Neural progenitor cell (in vitro differentiated cells): ENCODE data around the gene LBHD1. TPM values are rescaled to one million over a fixed set of nuclear protein-coding genes. Genes with fewer than 3 reads are reported as not detected.

Experiments used
- DNase-seq: peaks from one replicate; pipeline ENCODE4 v3.0.0-alpha.2; 2016; ENCODE audit warnings: low spot score
- H2AFZ ChIP-seq: fragments of 200-600 bp; sonication (generic); replicated peaks from 2 replicates; pipeline ENCODE4 v1.6.1; 2016; ENCODE audit warnings: antibody characterized with exemption
- H3F3A ChIP-seq: fragments of 200-600 bp; sonication (generic); 2 replicates; pipeline ENCODE4 v1.6.1; 2016; ENCODE audit warnings: antibody characterized with exemption, low read depth
- H3K27ac ChIP-seq: fragments of 200-600 bp; sonication (generic); 2 replicates; pipeline ENCODE4 v1.5.1; 2016; ENCODE audit warnings: mild to moderate bottlenecking
- H3K27me3 ChIP-seq: fragments of 200-600 bp; sonication (generic); 2 replicates; pipeline ENCODE4 v1.6.1; 2016; ENCODE audit warnings: mild to moderate bottlenecking, moderate library complexity
- H3K36me3 ChIP-seq: fragments of 200-600 bp; sonication (generic); 2 replicates; pipeline ENCODE4 v1.5.1; 2016
- H3K4me1 ChIP-seq: fragments of 200-600 bp; sonication (generic); 2 replicates; pipeline ENCODE4 v1.6.1; 2016; ENCODE audit warnings: mixed run types
- H3K4me2 ChIP-seq: fragments of 200-600 bp; sonication (generic); 2 replicates; pipeline ENCODE4 v1.6.1; 2016
- H3K4me3 ChIP-seq: fragments of 200-600 bp; sonication (generic); 2 replicates; pipeline ENCODE4 v1.5.1; 2016
- H3K79me2 ChIP-seq: fragments of 200-600 bp; sonication (generic); 2 replicates; pipeline ENCODE4 v1.6.1; 2016; ENCODE audit warnings: low read depth
- H3K9ac ChIP-seq: fragments of 200-600 bp; sonication (generic); 2 replicates; pipeline ENCODE4 v1.6.1; 2016
- H3K9me3 ChIP-seq: fragments of 200-600 bp; sonication (generic); 2 replicates; pipeline ENCODE4 v1.5.1; 2016; ENCODE audit warnings: low read depth
- H4K20me1 ChIP-seq: fragments of 200-600 bp; sonication (generic); 2 replicates; pipeline ENCODE4 v1.6.1; 2016; ENCODE audit warnings: low read depth
- H3K27ac Mint-ChIP-seq: 3 replicates; pipeline ENCODE4 v1.8.0; 2021; ENCODE audit warnings: mixed read lengths
- H3K27me3 Mint-ChIP-seq: 2 replicates; pipeline ENCODE4 v1.8.0; 2022; ENCODE audit warnings: low read depth, mild to moderate bottlenecking, inconsistent platforms, moderate library complexity, mixed read lengths; ENCODE audit not compliant: insufficient read depth
- H3K36me3 Mint-ChIP-seq: 3 replicates; pipeline ENCODE4 v1.8.0; 2021; ENCODE audit warnings: mixed read lengths
- H3K4me1 Mint-ChIP-seq: 3 replicates; pipeline ENCODE4 v1.8.0; 2021; ENCODE audit warnings: mixed read lengths
- H3K4me3 Mint-ChIP-seq: 3 replicates; pipeline ENCODE4 v1.8.0; 2021; ENCODE audit warnings: mild to moderate bottlenecking, moderate library complexity, mixed read lengths
- H3K9me3 Mint-ChIP-seq: 3 replicates; pipeline ENCODE4 v1.8.0; 2020; ENCODE audit warnings: mixed read lengths
- EZH2 ChIP-seq: fragments of 200-600 bp; sonication (generic); IDR thresholded peaks from 2 replicates; pipeline ENCODE4 v1.6.1; 2017; ENCODE audit warnings: antibody characterized with exemption, mild to moderate bottlenecking, moderate library complexity
- EZH2phosphoT487 ChIP-seq: fragments of 200-600 bp; sonication (generic); IDR thresholded peaks from 2 replicates; pipeline ENCODE4 v1.6.1; 2017; ENCODE audit warnings: antibody characterized with exemption
- total RNA-seq: library from RNA; depleted of rRNA; stranded (reverse); fragments of >200 nt; gene quantifications from 2 replicates; pipeline ENCODE4 v1.2.3, GENCODE V29; 2015; ENCODE audit warnings: low replicate concordance
- TF ChIP-seq, protein P1 (sequence below): fragments of 200-600 bp; sonication (generic); IDR thresholded peaks from 2 replicates; pipeline ENCODE4 v1.5.1; 2017; ENCODE audit warnings: antibody characterized with exemption, mild to moderate bottlenecking

The LBHD1 gene
- total RNA-seq, 1 donor from 2014 or later: 4.0 TPM

GRCh38 chr11:62673196-62673525 is 1.1 kb upstream of the LBHD1 start:
- Mint-ChIP-seq H3K9me3 (no peaks in the 10 kb centered on the region), H3K4me1 (peaks cover 34% of the 10 kb centered on the region), H3K4me3 (peak overlapping the region; percentile 100), H3K36me3 (peaks cover 18% of the 10 kb centered on the region), H3K27me3 (no peaks in the 10 kb centered on the region), H3K27ac (no peak overlapping the region)
- Histone ChIP-seq H3K4me1 (peaks cover 7% of the 10 kb centered on the region), H3K9ac (no peak overlapping the region), H4K20me1 (peaks cover 3% of the 10 kb centered on the region), H2AFZ (no peak overlapping the region), H3K9me3 (no peaks in the 10 kb centered on the region), H3K4me3 (no peak overlapping the region), H3K79me2 (peaks cover 38% of the 10 kb centered on the region), H3K27me3 (no peaks in the 10 kb centered on the region), H3K4me2 (no peak overlapping the region), H3K36me3 (no peaks in the 10 kb centered on the region), H3K27ac (no peak overlapping the region), H3F3A (peaks cover 73% of the 10 kb centered on the region)
- no peak for DNase-seq
- no peak for TF ChIP-seq EZH2
- TF ChIP-seq, protein P1, sequence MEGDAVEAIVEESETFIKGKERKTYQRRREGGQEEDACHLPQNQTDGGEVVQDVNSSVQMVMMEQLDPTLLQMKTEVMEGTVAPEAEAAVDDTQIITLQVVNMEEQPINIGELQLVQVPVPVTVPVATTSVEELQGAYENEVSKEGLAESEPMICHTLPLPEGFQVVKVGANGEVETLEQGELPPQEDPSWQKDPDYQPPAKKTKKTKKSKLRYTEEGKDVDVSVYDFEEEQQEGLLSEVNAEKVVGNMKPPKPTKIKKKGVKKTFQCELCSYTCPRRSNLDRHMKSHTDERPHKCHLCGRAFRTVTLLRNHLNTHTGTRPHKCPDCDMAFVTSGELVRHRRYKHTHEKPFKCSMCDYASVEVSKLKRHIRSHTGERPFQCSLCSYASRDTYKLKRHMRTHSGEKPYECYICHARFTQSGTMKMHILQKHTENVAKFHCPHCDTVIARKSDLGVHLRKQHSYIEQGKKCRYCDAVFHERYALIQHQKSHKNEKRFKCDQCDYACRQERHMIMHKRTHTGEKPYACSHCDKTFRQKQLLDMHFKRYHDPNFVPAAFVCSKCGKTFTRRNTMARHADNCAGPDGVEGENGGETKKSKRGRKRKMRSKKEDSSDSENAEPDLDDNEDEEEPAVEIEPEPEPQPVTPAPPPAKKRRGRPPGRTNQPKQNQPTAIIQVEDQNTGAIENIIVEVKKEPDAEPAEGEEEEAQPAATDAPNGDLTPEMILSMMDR: no peak
- TF ChIP-seq EZH2phosphoT487: no peak

- TF ChIP-seq, protein P1: no peak
- TF ChIP-seq EZH2 (no peak), EZH2phosphoT487 (no peak)
- Histone ChIP-seq H3K36me3 (no peaks in the 10 kb centered on the region), H3F3A (peaks cover 77% of the 10 kb centered on the region), H3K4me3 (peak overlapping the region; percentile 85), H3K4me1 (peaks cover 11% of the 10 kb centered on the region), H3K27me3 (no peaks in the 10 kb centered on the region), H3K4me2 (peak overlapping the region; percentile 97), H3K79me2 (peaks cover 47% of the 10 kb centered on the region), H3K27ac (peak overlapping the region; percentile 23), H3K9ac (peak overlapping the region; percentile 70), H3K9me3 (no peaks in the 10 kb centered on the region), H4K20me1 (peaks cover 12% of the 10 kb centered on the region), H2AFZ (peak overlapping the region; percentile 84)
- Mint-ChIP-seq H3K4me1 (peaks cover 34% of the 10 kb centered on the region), H3K36me3 (peaks cover 12% of the 10 kb centered on the region), H3K9me3 (no peaks in the 10 kb centered on the region), H3K4me3 (peak overlapping the region; percentile 100), H3K27me3 (peaks cover 2% of the 10 kb centered on the region), H3K27ac (peak overlapping the region; percentile 99)
- DNase-seq: no peak
Measured at GRCh38 chr11:62671236-62671607, 845 bp downstream of the LBHD1 start.

DNA sequence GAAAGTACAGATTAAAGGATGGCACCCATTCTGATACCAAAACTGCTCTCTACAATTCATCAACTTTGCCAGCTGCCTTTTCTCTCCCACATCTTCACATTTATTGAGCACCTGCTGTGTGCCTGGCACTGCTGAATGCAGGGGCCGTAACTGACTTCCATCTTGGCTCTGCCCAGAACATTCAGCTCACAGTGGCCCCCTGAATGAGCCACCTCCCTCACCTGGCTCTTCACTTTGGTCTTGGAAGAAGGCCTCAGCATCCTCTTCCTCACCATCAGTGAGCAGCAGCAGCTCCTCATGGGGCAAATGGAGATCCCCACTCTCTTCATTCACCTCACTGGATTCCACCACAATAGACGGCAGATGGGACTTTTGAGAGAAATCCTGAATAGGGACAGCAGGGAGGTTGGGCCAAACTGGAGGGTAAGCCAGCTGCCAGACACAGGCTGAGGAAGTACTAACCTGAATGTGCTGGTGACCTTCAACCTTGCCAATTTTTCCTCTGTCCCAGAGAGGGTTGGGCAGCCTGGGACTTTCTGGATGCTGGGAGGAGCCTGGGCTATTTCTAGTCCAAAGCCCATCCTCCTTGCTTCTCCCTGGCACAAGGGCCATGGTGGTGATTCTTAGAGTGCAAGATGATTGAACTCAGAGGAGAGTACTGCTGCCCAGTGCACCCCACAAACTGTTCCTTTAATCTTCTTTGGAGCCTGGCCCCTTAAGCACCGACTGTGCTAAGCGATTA is 2.5 kb downstream of the LBHD1 start:
- peak overlapping the region; percentile 100 for H3K4me3 Mint-ChIP-seq
- peaks cover 81% of the 10 kb centered on the region for H3F3A ChIP-seq
- peaks cover 5% of the 10 kb centered on the region for H3K27me3 Mint-ChIP-seq
- H3K4me2 ChIP-seq: no peak overlapping the region
- DNase-seq: peak; percentile 34
- TF ChIP-seq EZH2 (no peak), EZH2phosphoT487 (no peak)
- TF ChIP-seq, protein P1: no peak
- H4K20me1 ChIP-seq: peaks cover 17% of the 10 kb centered on the region
- peak overlapping the region; percentile 35 for H3K27ac Mint-ChIP-seq
- H3K9me3 Mint-ChIP-seq: no peaks in the 10 kb centered on the region
- H3K36me3 Mint-ChIP-seq: peaks cover 7% of the 10 kb centered on the region
- H2AFZ ChIP-seq: no peak overlapping the region
- peak overlapping the region; percentile 66 for H3K27ac ChIP-seq
- H3K4me1 Mint-ChIP-seq: peaks cover 37% of the 10 kb centered on the region
- H3K36me3 ChIP-seq: no peaks in the 10 kb centered on the region
- H3K79me2 ChIP-seq: peaks cover 58% of the 10 kb centered on the region
- no peaks in the 10 kb centered on the region for H3K9me3 ChIP-seq
- H3K4me1 ChIP-seq: peaks cover 14% of the 10 kb centered on the region
- no peaks in the 10 kb centered on the region for H3K27me3 ChIP-seq
- no peak overlapping the region for H3K9ac ChIP-seq
- no peak overlapping the region for H3K4me3 ChIP-seq
